CD4-positive, alpha-beta T cell treated with Interleukin-2 at 100 ng/mL for 4 hours (primary cell): ENCODE measurements around the gene DRC7.

Experiments
- DNase-seq: peaks from one replicate; pipeline ENCODE4 v3.0.0-alpha.2; 2020; ENCODE audit warnings: low spot score

Gene DRC7

GRCh38 chr16:57690782-57691471 lies 3.7 kb upstream of the DRC7 start:
- no peak for DNase-seq

GRCh38 chr16:57692636-57693035 lies 2.0 kb upstream of the DRC7 start:
- no peak for DNase-seq

- DNase-seq = no peak
These were observed 1.1 kb upstream of the DRC7 start for GRCh38 chr16:57693550-57693949.

- no peak for DNase-seq
These were observed 328 bp upstream of the DRC7 start for GRCh38 chr16:57694231-57694724.

GRCh38 chr16:57695680-57696069 lies 1.1 kb downstream of the DRC7 start:
- no peak for DNase-seq

GRCh38 chr16:57696240-57696639 lies 1.6 kb downstream of the DRC7 start:
- no peak for DNase-seq

GRCh38 chr16:57697896-57698537 lies 3.4 kb downstream of the DRC7 start:
- DNase-seq = no peak

- DNase-seq = no peak
These were observed 4.3 kb downstream of the DRC7 start for GRCh38 chr16:57698812-57699405.

GRCh38 chr16:57699481-57699880 lies 4.9 kb downstream of the DRC7 start:
- no peak for DNase-seq

GRCh38 chr16:57699899-57700298 lies 5.3 kb downstream of the DRC7 start:
- DNase-seq = no peak

- DNase-seq = no peak
These were observed 6.4 kb downstream of the DRC7 start for GRCh38 chr16:57700781-57701551.

- no peak for DNase-seq
These were observed 7.3 kb downstream of the DRC7 start for GRCh38 chr16:57701759-57702371.

GRCh38 chr16:57703416-57704010 lies 8.9 kb downstream of the DRC7 start:
- no peak for DNase-seq

GRCh38 chr16:57704011-57704904 lies 9.7 kb downstream of the DRC7 start:
- no peak for DNase-seq

GRCh38 chr16:57704905-57705852 lies 10.6 kb downstream of the DRC7 start:
- no peak for DNase-seq

- no peak for DNase-seq
These were observed 12.1 kb downstream of the DRC7 start for GRCh38 chr16:57706717-57707116.

GRCh38 chr16:57707331-57707730 lies 12.7 kb downstream of the DRC7 start:
- DNase-seq = no peak

- no peak for DNase-seq
These were observed 13.6 kb downstream of the DRC7 start for GRCh38 chr16:57708168-57708567.

GRCh38 chr16:57709663-57710062 lies 15.1 kb downstream of the DRC7 start:
- DNase-seq = no peak

- no peak for DNase-seq
These were observed 16.7 kb downstream of the DRC7 start for GRCh38 chr16:57711346-57711745.
